ENCODE results near the gene NOL9. TPM values are rescaled to one million over a fixed set of nuclear protein-coding genes. Genes with fewer than 3 reads are reported as not detected.

NOL9 gene
- total and polyA plus RNA-seq, 2 donors (not counting 3 experiments of a cell fraction or from before 2014, with no cell fraction given): 14.1 to 42.9 TPM

- no peak overlapping the region for H2AFZ ChIP-seq (ENCODE audit: low read depth, low read length)
- no peak overlapping the region for H3K9ac ChIP-seq (replicated peaks; ENCODE audit: extremely low read depth, insufficient read depth, low read length)
- intact Hi-C loops (cut with micrococcal nuclease): no loop called here
- no peak overlapping the region for H3K4me2 ChIP-seq (ENCODE audit: insufficient read depth, low read length)
- no peaks in the 10 kb centered on the region for H3K9me3 ChIP-seq (replicated peaks; ENCODE audit: control insufficient read depth, insufficient read depth, low read length)
- no peak overlapping the region for H3K4me3 ChIP-seq (replicated peaks in 1 of 3; ENCODE audit: insufficient read depth in 1 of 3, low read depth in 1 of 3, low read length in 3 of 3)
- no peaks in the 10 kb centered on the region for H4K20me1 ChIP-seq (replicated peaks; ENCODE audit: control insufficient read depth, extremely low read depth, insufficient read depth, low read length)
- no peak for TF ChIP-seq CTCF (IDR thresholded peaks at IDR 0.05; ENCODE audit: extremely low read depth in 1 of 2, insufficient read depth in 1 of 2, low read depth in 1 of 2, low read length in 2 of 2)
- no peaks in the 10 kb centered on the region for H3K9me1 ChIP-seq (replicated peaks; ENCODE audit: control insufficient read depth, extremely low read depth, insufficient read depth, low read length)
- H3K4me1 ChIP-seq (ENCODE audit: control insufficient read depth, extremely low read depth, insufficient read depth, low read length): no peaks in the 10 kb centered on the region
- no peak overlapping the region for H3K27ac ChIP-seq (ENCODE audit: insufficient read depth, low read depth, low read length)
- ChIA-PET CTCF (interaction anchor here (6.6 kb wide), 1 partner anchor 29 kb away, joined by 113 read pairs; the partner anchor contains the start of gene PLEKHG5), POLR2A (no interaction called here)
- DNase-seq (ENCODE audit: low read depth, low spot score) (no peak), FAIRE-seq (peak; percentile 80)
- no peaks in the 10 kb centered on the region for H3K27me3 ChIP-seq (ENCODE audit: control insufficient read depth in 2 of 2, insufficient read depth in 2 of 2, low read length in 2 of 2)
- H3K79me2 ChIP-seq (ENCODE audit: control insufficient read depth, insufficient read depth, low read length): no peaks in the 10 kb centered on the region
- H3K36me3 ChIP-seq (ENCODE audit: control insufficient read depth in 2 of 2, extremely low read depth in 1 of 2, insufficient read depth in 2 of 2, low read length in 2 of 2): peaks cover 2 to 3% of the 10 kb centered on the region in 2 experiments
- no TSS peak for BruUV-seq (replicated peaks)
- dilution Hi-C loops (cut with MboI; ENCODE audit: extremely low pct_ligation_motif_present, low sequenced_read_pairs): no loop called here
Observed at GRCh38 chr1:6519935-6520671, 34.2 kb downstream of the NOL9 start.

DNA sequence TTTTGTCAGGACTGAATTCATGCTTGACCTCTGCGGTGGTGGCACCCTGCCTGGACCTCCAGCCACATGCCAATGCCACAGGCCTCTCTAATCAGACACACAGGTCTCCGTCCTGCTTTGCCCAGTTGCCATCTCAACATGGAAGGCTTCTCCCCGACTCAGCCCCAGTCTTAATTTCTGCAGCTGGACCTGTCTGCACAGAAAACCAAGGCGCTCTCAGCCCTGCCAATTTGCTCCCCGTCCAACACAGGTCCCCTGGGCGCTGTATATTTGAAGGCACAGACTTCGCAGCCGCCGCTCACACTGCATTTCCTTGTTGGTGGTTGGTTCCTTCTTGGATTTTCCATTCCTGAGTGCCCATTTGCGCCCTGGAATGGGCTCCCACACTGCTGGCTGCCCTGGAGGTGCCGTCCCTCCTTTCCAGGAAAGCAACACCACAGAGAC lies 34.8 kb downstream of the NOL9 start:
- POLR2A ChIA-PET: no interaction called here
- no peak overlapping the region for H3K4me2 ChIP-seq (ENCODE audit: insufficient read depth, low read length)
- dilution Hi-C loops (cut with MboI; ENCODE audit: extremely low pct_ligation_motif_present, low sequenced_read_pairs): no loop called here
- H3K9me1 ChIP-seq (replicated peaks; ENCODE audit: control insufficient read depth, extremely low read depth, insufficient read depth, low read length): no peaks in the 10 kb centered on the region
- no TSS peak for BruUV-seq (replicated peaks)
- H3K27ac ChIP-seq (ENCODE audit: insufficient read depth, low read depth, low read length): no peak overlapping the region
- no peaks in the 10 kb centered on the region for H3K4me1 ChIP-seq (ENCODE audit: control insufficient read depth, extremely low read depth, insufficient read depth, low read length)
- no peak for TF ChIP-seq FOS (IDR thresholded peaks at IDR 0.05; ENCODE audit: borderline replicate concordance, insufficient read depth, low read length)
- no peak for TF ChIP-seq GATA2 (IDR thresholded peaks at IDR 0.05; ENCODE audit: insufficient read depth, insufficient read length, low read depth, low read length)
- TF ChIP-seq EZH2 (IDR thresholded peaks at IDR 0.05; ENCODE audit: borderline replicate concordance, low read depth, low read length, severe bottlenecking): no peak
- TF ChIP-seq POLR2AphosphoS5 (IDR thresholded peaks at IDR 0.05; ENCODE audit: insufficient read depth, low read depth, low read length): no peak
- no peak for TF ChIP-seq MYC (IDR thresholded peaks at IDR 0.05; ENCODE audit: low read depth, low read length)
- no peak for TF ChIP-seq POLR2A (IDR thresholded peaks at IDR 0.05; ENCODE audit: low read depth, low read length)
- no peak for TF ChIP-seq CTCF (IDR thresholded peaks at IDR 0.05; ENCODE audit: extremely low read depth in 1 of 2, insufficient read depth in 1 of 2, low read depth in 1 of 2, low read length in 2 of 2)
- TF ChIP-seq MAX (IDR thresholded peaks at IDR 0.05; ENCODE audit: insufficient read depth, insufficient read length): no peak
- TF ChIP-seq JUN (IDR thresholded peaks at IDR 0.05; ENCODE audit: borderline replicate concordance, insufficient read depth, insufficient read length, low read depth): no peak
- no peak for FAIRE-seq
- no peaks in the 10 kb centered on the region for H4K20me1 ChIP-seq (replicated peaks; ENCODE audit: control insufficient read depth, extremely low read depth, insufficient read depth, low read length)
- no peaks in the 10 kb centered on the region for H3K27me3 ChIP-seq (ENCODE audit: control insufficient read depth in 2 of 2, insufficient read depth in 2 of 2, low read length in 2 of 2)
- CTCF ChIA-PET: no interaction called here
- H2AFZ ChIP-seq (ENCODE audit: low read depth, low read length): no peak overlapping the region
- intact Hi-C loops (cut with micrococcal nuclease): no loop called here
- no peak overlapping the region for H3K9ac ChIP-seq (replicated peaks; ENCODE audit: extremely low read depth, insufficient read depth, low read length)
- H3K9me3 ChIP-seq (replicated peaks; ENCODE audit: control insufficient read depth, insufficient read depth, low read length): no peaks in the 10 kb centered on the region
- no peak overlapping the region for H3K4me3 ChIP-seq (replicated peaks in 1 of 3; ENCODE audit: insufficient read depth in 1 of 3, low read depth in 1 of 3, low read length in 3 of 3)
- DNase-seq (ENCODE audit: low read depth, low spot score): no peak
- H3K79me2 ChIP-seq (ENCODE audit: control insufficient read depth, insufficient read depth, low read length): no peaks in the 10 kb centered on the region
- H3K36me3 ChIP-seq (ENCODE audit: control insufficient read depth in 2 of 2, extremely low read depth in 1 of 2, insufficient read depth in 2 of 2, low read length in 2 of 2): peaks cover 2 to 3% of the 10 kb centered on the region in 2 experiments

Measured in endothelial cell of umbilical vein (primary cell).